ENCODE measurements around the gene GNG11. TPM values are rescaled to one million over a fixed set of nuclear protein-coding genes. Genes with fewer than 3 reads are reported as not detected.
A peak's percentile ranks its signal among the peaks of the same experiment; 100 is the strongest.

The GNG11 gene
- total RNA-seq, 4 donors from 2014 or later, result 15.3 to 24.3 (median 21.8) TPM

- Histone ChIP-seq H3K4me3 (no peak overlapping the region), H3K27ac (no peak overlapping the region), H3K4me1 (no peaks in the 10 kb centered on the region), H3K27me3 (no peaks in the 10 kb centered on the region), H3K36me3 (no peaks in the 10 kb centered on the region), H3K9me3 (peaks cover 0 to 9% (median 4%) of the 10 kb centered on the region in 4 donors)
- no peak for TF ChIP-seq CTCF (IDR thresholded peaks at IDR 0.05)
- TF ChIP-seq POLR2A (IDR thresholded peaks at IDR 0.05), result no peak
- no peak for TF ChIP-seq EP300 (IDR thresholded peaks at IDR 0.05)
- DNase-seq (ENCODE audit: low spot score in 2 of 2), result no peak
- WGBS, 2 donors, result 84 to 86% methylated on average over 3 of the region's 3 CpGs
Observed at GRCh38 chr7:93883078-93883916, 38.2 kb upstream of the GNG11 start.

DNA sequence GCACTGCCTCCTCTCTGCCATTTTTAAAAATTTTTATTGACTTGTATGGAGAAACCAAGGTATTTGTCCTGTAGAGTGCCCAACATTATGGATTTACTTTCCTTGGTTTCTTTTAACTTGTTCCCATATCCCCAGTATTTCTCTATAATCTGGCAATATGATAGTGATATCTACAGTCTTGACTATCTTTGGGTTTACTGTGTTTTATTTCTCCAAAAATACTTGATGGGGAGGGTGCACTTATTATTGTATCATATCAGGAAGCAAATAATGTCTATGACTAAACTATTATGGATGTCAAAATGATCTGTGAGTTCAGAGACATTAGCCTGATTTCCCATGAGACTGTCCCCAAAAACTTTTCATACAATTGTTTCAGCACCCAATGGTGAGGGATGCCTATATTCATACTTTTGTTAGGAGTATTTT is 37.6 kb upstream of the GNG11 start:
- TF ChIP-seq CTCF (IDR thresholded peaks at IDR 0.05), result no peak
- no peak for TF ChIP-seq POLR2A (IDR thresholded peaks at IDR 0.05)
- TF ChIP-seq EP300 (IDR thresholded peaks at IDR 0.05), result no peak
- Histone ChIP-seq H3K4me3 (no peak overlapping the region), H3K36me3 (no peaks in the 10 kb centered on the region), H3K27ac (no peak overlapping the region), H3K9me3 (peaks cover 0 to 7% (median 2%) of the 10 kb centered on the region in 4 donors), H3K27me3 (no peaks in the 10 kb centered on the region), H3K4me1 (no peaks in the 10 kb centered on the region)
- no peak for DNase-seq (ENCODE audit: low spot score in 2 of 2)

DNA sequence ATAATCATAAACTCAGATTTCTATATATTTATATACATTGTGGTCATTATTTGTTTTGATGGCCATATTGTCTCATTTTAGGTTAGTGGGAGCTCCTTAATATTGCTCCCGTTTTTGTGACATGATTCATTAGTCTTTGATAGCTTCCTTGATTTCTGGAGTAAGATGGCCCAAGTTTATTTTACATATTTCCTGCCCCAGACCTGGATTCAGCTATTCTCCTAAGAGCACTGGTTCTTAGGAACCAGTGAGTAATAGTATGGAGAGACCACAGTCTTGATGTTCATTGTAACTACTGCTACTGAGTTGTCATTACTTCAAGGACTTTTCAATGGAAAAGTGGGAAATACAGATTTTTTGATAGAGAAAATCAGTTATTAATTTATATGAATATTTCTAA is 37.0 kb upstream of the GNG11 start:
- TF ChIP-seq CTCF (IDR thresholded peaks at IDR 0.05) (no peak), POLR2A (IDR thresholded peaks at IDR 0.05) (no peak), EP300 (IDR thresholded peaks at IDR 0.05) (no peak)
- WGBS, 2 donors, result 56 to 89% methylated on average over 1 of the region's 1 CpG
- no peak overlapping the region for H3K4me3 ChIP-seq
- DNase-seq (ENCODE audit: low spot score in 2 of 2), result no peak
- no peak overlapping the region for H3K27ac ChIP-seq
- H3K36me3 ChIP-seq, result no peaks in the 10 kb centered on the region
- H3K4me1 ChIP-seq, result peaks cover 0 to 2% (median 0%) of the 10 kb centered on the region in 4 donors
- H3K9me3 ChIP-seq, result peaks cover 0 to 4% (median 0%) of the 10 kb centered on the region in 4 donors
- H3K27me3 ChIP-seq, result no peaks in the 10 kb centered on the region

DNA sequence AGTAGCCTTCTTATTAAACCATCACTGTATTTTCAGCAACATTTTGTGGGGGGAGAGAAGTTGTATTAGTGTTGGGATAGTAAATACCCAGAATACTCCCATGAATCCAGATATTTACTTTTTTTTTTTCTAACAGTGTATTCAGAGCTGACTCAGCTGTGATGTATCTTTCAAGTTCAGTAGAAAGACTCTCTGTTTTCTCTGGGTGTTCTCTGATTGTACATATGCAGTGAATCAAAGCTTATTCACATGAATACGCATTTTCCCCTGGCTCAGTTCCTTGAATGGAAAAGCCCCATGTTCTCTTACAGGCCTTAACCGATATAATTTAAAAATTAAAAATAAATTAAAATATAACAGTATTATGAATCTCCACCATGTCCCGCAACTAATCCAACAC is 32.3 kb upstream of the GNG11 start:
- TF ChIP-seq CTCF (IDR thresholded peaks at IDR 0.05), result no peak
- TF ChIP-seq POLR2A (IDR thresholded peaks at IDR 0.05), result no peak
- no peak for TF ChIP-seq EP300 (IDR thresholded peaks at IDR 0.05)
- Histone ChIP-seq H3K27ac (no peak overlapping the region), H3K9me3 (no peaks in the 10 kb centered on the region), H3K27me3 (peaks cover 0 to 12% of the 10 kb centered on the region in 2 donors), H3K4me3 (no peak overlapping the region), H3K36me3 (no peaks in the 10 kb centered on the region), H3K4me1 (peaks cover 0 to 17% (median 2%) of the 10 kb centered on the region in 4 donors)
- WGBS, 2 donors, result 62 to 66% methylated on average over 3 of the region's 3 CpGs
- no peak for DNase-seq (ENCODE audit: low spot score in 2 of 2)

- peaks cover 0 to 12% of the 10 kb centered on the region in 2 donors for H3K27me3 ChIP-seq
- H3K36me3 ChIP-seq, result no peaks in the 10 kb centered on the region
- no peak for TF ChIP-seq EP300 (IDR thresholded peaks at IDR 0.05)
- no peak for TF ChIP-seq CTCF (IDR thresholded peaks at IDR 0.05)
- no peak for TF ChIP-seq POLR2A (IDR thresholded peaks at IDR 0.05)
- no peaks in the 10 kb centered on the region for H3K9me3 ChIP-seq
- peak overlapping the region; percentile 26 to 77 (median 52) for H3K4me3 ChIP-seq
- H3K4me1 ChIP-seq, result peaks cover 0 to 20% (median 2%) of the 10 kb centered on the region in 4 donors
- 2 to 3% methylated on average over 28 of the region's 28 CpGs for WGBS, 2 donors
- no peak for DNase-seq (ENCODE audit: low spot score in 2 of 2)
- no peak overlapping the region for H3K27ac ChIP-seq
Observed at GRCh38 chr7:93890041-93890463, 31.5 kb upstream of the GNG11 start.
